GM23248 (cell line): ENCODE results near the gene LEFTY2. TPM values are rescaled to one million over a fixed set of nuclear protein-coding genes. Genes with fewer than 3 reads are reported as not detected.
"Not testable (repeated sequence)": the region's sequence is repeated elsewhere in the genome, so short reads cannot be mapped to it uniquely, and the experiment has no call there.

ENCODE experiments used
- DNase-seq: peaks from one replicate; pipeline ENCODE4 v3.0.0-alpha.2; 2015
- H2AFZ ChIP-seq: fragments of 200-600 bp; sonication (generic); 2 replicates; pipeline ENCODE4 v1.6.1; 2016; ENCODE audit warnings: antibody characterized with exemption
- H3F3A ChIP-seq: fragments of 200-600 bp; sonication (generic); 2 replicates; pipeline ENCODE4 v1.6.1; 2016; ENCODE audit warnings: mild to moderate bottlenecking, antibody characterized with exemption, mixed run types; ENCODE audit not compliant: insufficient read depth
- H3K27ac ChIP-seq: fragments of 200-600 bp; sonication (generic); 2 replicates; pipeline ENCODE4 v1.5.1; 2016; ENCODE audit warnings: mild to moderate bottlenecking
- H3K27me3 ChIP-seq: fragments of 200-600 bp; sonication (generic); replicated peaks from 2 replicates; pipeline ENCODE4 v1.6.1; 2016; ENCODE audit warnings: mild to moderate bottlenecking; ENCODE audit not compliant: insufficient read depth
- H3K36me3 ChIP-seq: fragments of 200-600 bp; sonication (generic); 2 replicates; pipeline ENCODE4 v1.6.1; 2016; ENCODE audit warnings: low read depth, mild to moderate bottlenecking
- H3K4me1 ChIP-seq: fragments of 200-600 bp; sonication (generic); 2 replicates; pipeline ENCODE4 v1.6.1; 2016; ENCODE audit warnings: mild to moderate bottlenecking; ENCODE audit not compliant: insufficient read depth
- H3K4me2 ChIP-seq: fragments of 200-600 bp; sonication (generic); one replicate; pipeline ENCODE4 v1.6.1; 2016; ENCODE audit warnings: mild to moderate bottlenecking; ENCODE audit not compliant: unreplicated experiment
- H3K4me3 ChIP-seq: fragments of 200-600 bp; sonication (generic); 2 replicates; pipeline ENCODE4 v1.5.1; 2016; ENCODE audit warnings: mild to moderate bottlenecking
- H3K79me2 ChIP-seq: fragments of 200-600 bp; sonication (generic); 2 replicates; pipeline ENCODE4 v1.6.1; 2016; ENCODE audit warnings: mild to moderate bottlenecking; ENCODE audit not compliant: insufficient read depth
- H3K9ac ChIP-seq: fragments of 200-600 bp; sonication (generic); 2 replicates; pipeline ENCODE4 v1.6.1; 2016; ENCODE audit warnings: mild to moderate bottlenecking
- H3K9me2 ChIP-seq: fragments of 200-600 bp; sonication (generic); 2 replicates; pipeline ENCODE4 v1.6.1; 2016; ENCODE audit warnings: mixed run types, mild to moderate bottlenecking, moderate library complexity; ENCODE audit not compliant: insufficient read depth
- H3K9me3 ChIP-seq: fragments of 200-600 bp; sonication (generic); one replicate; pipeline ENCODE4 v1.6.1; 2017; ENCODE audit warnings: low read depth
- H4K20me1 ChIP-seq: fragments of 200-600 bp; sonication (generic); 2 replicates; pipeline ENCODE4 v1.6.0; 2016; ENCODE audit not compliant: insufficient read depth
- EZH2 ChIP-seq: fragments of 200-600 bp; sonication (generic); IDR thresholded peaks from 2 replicates; pipeline ENCODE4 v1.6.1; 2018; ENCODE audit warnings: antibody characterized with exemption, mild to moderate bottlenecking; ENCODE audit not compliant: insufficient read depth, poor library complexity, severe bottlenecking
- EZH2phosphoT487 ChIP-seq: fragments of 200-600 bp; sonication (generic); IDR thresholded peaks from 2 replicates; pipeline ENCODE4 v1.6.1; 2018; ENCODE audit warnings: antibody characterized with exemption, moderate library complexity, mild to moderate bottlenecking, low read depth; ENCODE audit not compliant: insufficient read depth
- WGBS, 2 experiments: methylation state at CpG; one replicate each; pipeline ENCODE4 v1.1.6; 2015 to 2017; ENCODE audit warnings: low lambda C conversion rate in 2 of 2, low coverage in 1 of 2; ENCODE audit errors: missing lambda C conversion rate in 2 of 2; 5-methylcytosine and 5-hydroxymethylcytosine counted together
- in situ Hi-C: fragments of 300-500 bp; cut with MboI; formaldehyde crosslinking; loops from 2 replicates; pipeline ENCODE4 v1.15.0; 2020
- polyA plus RNA-seq: library from polyadenylated mRNA; unstranded; fragments of >200 nt; fragmentation: Nextera tagmentation; extraction: Ambion mirVana; gene quantifications from 2 replicates; pipeline ENCODE4 v1.2.1, GENCODE V29; 2016
- total RNA-seq: library from RNA; depleted of rRNA; stranded (reverse); fragments of >200 nt; shearing (Covaris generic); gene quantifications from 2 replicates; pipeline ENCODE4 v1.2.3, GENCODE V29; 2014

LEFTY2 gene
- total and polyA plus RNA-seq, 2 experiments from 2014 or later: not detected

- H3K4me3 ChIP-seq: no peak overlapping the region
- in situ Hi-C loops: no loop called here
- TF ChIP-seq EZH2: no peak
- no peak for TF ChIP-seq EZH2phosphoT487
- no peak overlapping the region for H3K4me2 ChIP-seq
- peaks cover 13% of the 10 kb centered on the region; the same call in 1 of the 2 replicates for H3K4me1 ChIP-seq
- H3K9me2 ChIP-seq: no peaks in the 10 kb centered on the region
- H3F3A ChIP-seq: peaks cover 6% of the 10 kb centered on the region; the same call in 1 of the 2 replicates
- H3K9me3 ChIP-seq: no peaks in the 10 kb centered on the region
- DNase-seq: no peak
- no peak overlapping the region for H3K27ac ChIP-seq
- H3K9ac ChIP-seq: no peak overlapping the region
- no peaks in the 10 kb centered on the region for H3K27me3 ChIP-seq
- H4K20me1 ChIP-seq: no peaks in the 10 kb centered on the region
- no peaks in the 10 kb centered on the region for H3K36me3 ChIP-seq
- peak overlapping the region; percentile 48; the same call in 1 of the 2 replicates for H2AFZ ChIP-seq
- no peaks in the 10 kb centered on the region for H3K79me2 ChIP-seq
- 38 to 44% methylated on average over 3 of the region's 3 CpGs for WGBS, 2 experiments
Measured at GRCh38 chr1:225936523-225936922, 4.5 kb downstream of the LEFTY2 start.

GRCh38 chr1:225936086-225936485, 4.9 kb downstream of the LEFTY2 start:
- in situ Hi-C loops, H3K79me2 ChIP-seq, H3K4me3 ChIP-seq, H3K36me3 ChIP-seq, H3K27ac ChIP-seq, H3F3A ChIP-seq, H3K4me2 ChIP-seq, H3K9me3 ChIP-seq, H3K9me2 ChIP-seq, H3K9ac ChIP-seq, H2AFZ ChIP-seq, H4K20me1 ChIP-seq, H3K27me3 ChIP-seq: not testable (repeated sequence)
- WGBS, 2 experiments: 29 to 45% methylated on average over 7 to 8 of the region's 8 CpGs
- DNase-seq: peak; percentile 49
- H3K4me1 ChIP-seq: peaks cover 13% of the 10 kb centered on the region; the same call in 1 of the 2 replicates

GRCh38 chr1:225934711-225935110, 6.3 kb downstream of the LEFTY2 start:
- in situ Hi-C loops: no loop called here
- Histone ChIP-seq H3K4me3 (no peak overlapping the region), H3K9me2 (no peaks in the 10 kb centered on the region), H3K9me3 (no peaks in the 10 kb centered on the region), H3K4me2 (no peak overlapping the region), H4K20me1 (no peaks in the 10 kb centered on the region), H3K4me1 (peaks cover 13% of the 10 kb centered on the region; the same call in 1 of the 2 replicates), H2AFZ (no peak overlapping the region), H3K79me2 (no peaks in the 10 kb centered on the region), H3K27me3 (no peaks in the 10 kb centered on the region), H3K9ac (no peak overlapping the region), H3K36me3 (no peaks in the 10 kb centered on the region), H3F3A (peaks cover 6% of the 10 kb centered on the region; the same call in 1 of the 2 replicates), H3K27ac (no peak overlapping the region)
- TF ChIP-seq EZH2 (no peak), EZH2phosphoT487 (no peak)
- no peak for DNase-seq
- WGBS, 2 experiments: 95 to 97% methylated on average over 5 of the region's 5 CpGs

GRCh38 chr1:225933072-225933471, 7.9 kb downstream of the LEFTY2 start:
- H3F3A ChIP-seq: peaks cover 6% of the 10 kb centered on the region; the same call in 1 of the 2 replicates
- in situ Hi-C loops: no loop called here
- H3K4me3 ChIP-seq: no peak overlapping the region
- H3K27ac ChIP-seq: no peak overlapping the region
- H3K36me3 ChIP-seq: no peaks in the 10 kb centered on the region
- no peaks in the 10 kb centered on the region for H4K20me1 ChIP-seq
- no peak overlapping the region for H2AFZ ChIP-seq
- no peaks in the 10 kb centered on the region for H3K9me3 ChIP-seq
- H3K79me2 ChIP-seq: no peaks in the 10 kb centered on the region
- no peak for TF ChIP-seq EZH2phosphoT487
- TF ChIP-seq EZH2: no peak
- no peaks in the 10 kb centered on the region for H3K9me2 ChIP-seq
- H3K9ac ChIP-seq: no peak overlapping the region
- no peaks in the 10 kb centered on the region for H3K27me3 ChIP-seq
- peak; percentile 81 for DNase-seq
- H3K4me1 ChIP-seq: peaks cover 13% of the 10 kb centered on the region; the same call in 1 of the 2 replicates
- WGBS, 2 experiments: 23 to 28% methylated on average over 2 of the region's 2 CpGs
- no peak overlapping the region for H3K4me2 ChIP-seq
